ENCODE measurements around the gene MSRB1.
A peak's percentile ranks its signal among the peaks of the same experiment; 100 is the strongest.
"Not testable (repeated sequence)": the region's sequence is repeated elsewhere in the genome, so short reads cannot be mapped to it uniquely, and the experiment has no call there.

Gene MSRB1

GRCh38 chr16:1962161-1963153, 19.5 kb upstream of the MSRB1 start:
- not testable (repeated sequence) for DNase-seq (ENCODE audit: low read depth in 4 of 4, low spot score in 1 of 4)

- DNase-seq (ENCODE audit: low read depth in 4 of 4, low spot score in 1 of 4), result no peak
These were observed 18.7 kb upstream of the MSRB1 start for GRCh38 chr16:1961651-1962067.

- DNase-seq (ENCODE audit: low read depth in 4 of 4, low spot score in 1 of 4), result no peak
These were observed 17.9 kb upstream of the MSRB1 start for GRCh38 chr16:1960665-1961630.

- peak; percentile 83 to 91 (median 91) for DNase-seq (ENCODE audit: low read depth in 4 of 4, low spot score in 1 of 4)
These were observed 16.5 kb upstream of the MSRB1 start, which contains the start of gene NDUFB10 for GRCh38 chr16:1959269-1960039. NDUFB10 (plus strand) TSS chr16:1959538; CDS start chr16:1959625, 87 bp downstream.

- no peak for DNase-seq (ENCODE audit: low read depth in 4 of 4, low spot score in 1 of 4)
These were observed 15.8 kb upstream of the MSRB1 start for GRCh38 chr16:1958715-1959268.

GRCh38 chr16:1958143-1958491, 15.1 kb upstream of the MSRB1 start:
- not testable (repeated sequence) for DNase-seq (ENCODE audit: low read depth in 4 of 4, low spot score in 1 of 4)

- not testable (repeated sequence) for DNase-seq (ENCODE audit: low read depth in 4 of 4, low spot score in 1 of 4)
These were observed 14.6 kb upstream of the MSRB1 start for GRCh38 chr16:1957434-1958142.

GRCh38 chr16:1953734-1954133, 10.7 kb upstream of the MSRB1 start:
- DNase-seq (ENCODE audit: low read depth in 4 of 4, low spot score in 1 of 4), result no peak

- no peak for DNase-seq (ENCODE audit: low read depth in 4 of 4, low spot score in 1 of 4)
These were observed 7.6 kb upstream of the MSRB1 start for GRCh38 chr16:1950559-1950958.

GRCh38 chr16:1950047-1950446, 7.0 kb upstream of the MSRB1 start:
- no peak for DNase-seq (ENCODE audit: low read depth in 4 of 4, low spot score in 1 of 4)

- no peak for DNase-seq (ENCODE audit: low read depth in 4 of 4, low spot score in 1 of 4)
These were observed 6.5 kb upstream of the MSRB1 start for GRCh38 chr16:1949507-1949906.

- DNase-seq (ENCODE audit: low read depth in 4 of 4, low spot score in 1 of 4), result no peak
These were observed 4.3 kb upstream of the MSRB1 start for GRCh38 chr16:1947369-1947670.

- DNase-seq (ENCODE audit: low read depth in 4 of 4, low spot score in 1 of 4), result no peak
These were observed 3.7 kb upstream of the MSRB1 start for GRCh38 chr16:1946495-1947368.

- no peak for DNase-seq (ENCODE audit: low read depth in 4 of 4, low spot score in 1 of 4)
These were observed 2.8 kb upstream of the MSRB1 start for GRCh38 chr16:1945559-1946391.

GRCh38 chr16:1944612-1945199, 1.7 kb upstream of the MSRB1 start:
- DNase-seq (ENCODE audit: low read depth in 4 of 4, low spot score in 1 of 4), result no peak

GRCh38 chr16:1942047-1942809, 771 bp downstream of the MSRB1 start:
- no peak for DNase-seq (ENCODE audit: low read depth in 4 of 4, low spot score in 1 of 4)
